22Rv1 (cell line): Measurements from ENCODE around the gene PTPRM.
"Not testable (repeated sequence)": the region's sequence is repeated elsewhere in the genome, so short reads cannot be mapped to it uniquely, and the experiment has no call there.

ENCODE experiments used
- H3K27ac ChIP-seq: fragments of 450-650 bp; 2 replicates; pipeline ENCODE4 v1.5.1; 2017
- ZFX ChIP-seq: fragments of 450-650 bp; IDR thresholded peaks from 2 replicates; pipeline ENCODE4 v1.6.1; 2017; ENCODE audit warnings: antibody characterized with exemption, borderline replicate concordance
- TF ChIP-seq, protein P1 (sequence below): fragments of 450-650 bp; IDR thresholded peaks from 2 replicates; pipeline ENCODE4 v1.5.1; 2017; ENCODE audit warnings: mild to moderate bottlenecking

The PTPRM gene

DNA sequence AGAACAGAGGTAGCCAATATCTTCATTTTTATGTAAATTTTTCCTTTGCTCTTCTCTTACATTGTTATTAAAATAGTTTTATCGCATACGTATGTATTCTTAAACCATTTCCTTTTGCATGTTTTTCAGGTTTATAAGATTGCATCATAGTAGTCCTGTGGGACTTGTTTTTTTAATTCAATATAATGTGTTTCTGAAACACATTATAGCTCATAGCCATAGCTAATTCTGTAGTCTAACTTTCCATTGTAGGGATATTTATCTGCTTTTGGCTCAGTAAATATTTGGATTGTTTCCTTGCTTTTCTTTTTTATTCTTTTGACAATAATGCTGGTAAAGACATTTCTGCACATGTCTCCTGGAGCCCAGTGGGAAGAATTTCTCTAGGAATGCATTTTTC is 484.3 kb downstream of the PTPRM start:
- no peak overlapping the region for H3K27ac ChIP-seq
- TF ChIP-seq, protein P1, sequence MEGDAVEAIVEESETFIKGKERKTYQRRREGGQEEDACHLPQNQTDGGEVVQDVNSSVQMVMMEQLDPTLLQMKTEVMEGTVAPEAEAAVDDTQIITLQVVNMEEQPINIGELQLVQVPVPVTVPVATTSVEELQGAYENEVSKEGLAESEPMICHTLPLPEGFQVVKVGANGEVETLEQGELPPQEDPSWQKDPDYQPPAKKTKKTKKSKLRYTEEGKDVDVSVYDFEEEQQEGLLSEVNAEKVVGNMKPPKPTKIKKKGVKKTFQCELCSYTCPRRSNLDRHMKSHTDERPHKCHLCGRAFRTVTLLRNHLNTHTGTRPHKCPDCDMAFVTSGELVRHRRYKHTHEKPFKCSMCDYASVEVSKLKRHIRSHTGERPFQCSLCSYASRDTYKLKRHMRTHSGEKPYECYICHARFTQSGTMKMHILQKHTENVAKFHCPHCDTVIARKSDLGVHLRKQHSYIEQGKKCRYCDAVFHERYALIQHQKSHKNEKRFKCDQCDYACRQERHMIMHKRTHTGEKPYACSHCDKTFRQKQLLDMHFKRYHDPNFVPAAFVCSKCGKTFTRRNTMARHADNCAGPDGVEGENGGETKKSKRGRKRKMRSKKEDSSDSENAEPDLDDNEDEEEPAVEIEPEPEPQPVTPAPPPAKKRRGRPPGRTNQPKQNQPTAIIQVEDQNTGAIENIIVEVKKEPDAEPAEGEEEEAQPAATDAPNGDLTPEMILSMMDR, result no peak
- TF ChIP-seq ZFX, result no peak

DNA sequence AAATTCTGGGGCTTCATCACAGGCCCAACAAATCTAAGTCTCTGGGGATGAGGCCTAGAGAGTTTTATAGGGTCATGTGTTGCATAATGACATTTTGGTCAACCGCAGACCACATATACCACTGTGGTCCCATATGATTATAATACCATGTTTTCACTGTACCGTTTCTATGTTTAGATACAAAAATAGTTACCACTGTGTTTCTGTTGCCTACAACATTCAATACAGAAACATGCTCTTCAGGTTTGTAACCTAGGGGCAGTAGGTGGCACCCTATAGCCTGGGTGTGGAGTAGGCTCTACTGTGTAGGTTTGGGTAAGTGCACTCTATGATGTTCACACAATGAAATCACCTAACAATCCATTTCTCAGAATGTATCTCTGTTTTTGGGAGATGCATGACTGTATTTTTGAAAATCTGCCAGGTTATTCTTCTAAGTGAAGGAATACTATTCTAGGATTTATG is 485.2 kb downstream of the PTPRM start:
- no peak overlapping the region for H3K27ac ChIP-seq
- TF ChIP-seq, protein P1, result peak; percentile 15; the same call in 1 of the 2 replicates
- TF ChIP-seq ZFX, result no peak

DNA sequence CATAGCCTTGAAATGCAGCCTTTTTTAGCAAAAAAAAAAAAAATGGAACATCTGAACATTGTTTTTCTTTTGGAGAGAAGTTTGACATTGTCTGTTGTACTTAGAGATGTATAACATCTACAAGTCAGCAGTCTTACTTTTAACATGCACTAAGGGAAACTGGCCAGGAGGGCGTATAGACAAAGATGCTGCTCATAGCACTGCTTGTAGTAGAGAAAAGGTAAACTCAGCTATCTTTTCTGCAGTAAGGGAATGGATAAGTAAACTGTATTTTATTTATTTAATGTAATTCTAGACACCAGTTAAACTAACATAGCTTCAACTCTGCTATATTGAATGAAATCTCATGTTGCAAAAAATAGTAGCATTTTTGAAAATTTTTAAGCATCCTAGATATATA is 489.6 kb downstream of the PTPRM start:
- TF ChIP-seq, protein P1, result no peak
- no peak for TF ChIP-seq ZFX
- no peak overlapping the region for H3K27ac ChIP-seq

DNA sequence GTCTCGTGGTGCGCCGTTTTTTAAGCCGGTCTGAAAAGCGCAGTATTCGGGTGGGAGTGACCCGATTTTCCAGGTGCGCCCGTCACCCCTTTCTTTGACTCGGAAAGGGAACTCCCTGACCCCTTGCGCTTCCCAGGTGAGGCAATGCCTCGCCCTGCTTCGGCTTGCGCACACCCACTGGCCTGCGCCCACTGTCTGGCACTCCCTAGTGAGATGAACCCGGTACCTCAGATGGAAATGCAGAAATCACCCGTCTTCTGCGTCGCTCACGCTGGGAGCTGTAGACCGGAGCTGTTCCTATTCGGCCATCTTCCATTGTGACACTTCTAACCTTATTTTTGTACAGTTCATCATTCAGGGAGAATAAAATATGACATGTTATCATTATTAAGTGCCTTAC is 496.0 kb downstream of the PTPRM start:
- not testable (repeated sequence) for H3K27ac ChIP-seq

DNA sequence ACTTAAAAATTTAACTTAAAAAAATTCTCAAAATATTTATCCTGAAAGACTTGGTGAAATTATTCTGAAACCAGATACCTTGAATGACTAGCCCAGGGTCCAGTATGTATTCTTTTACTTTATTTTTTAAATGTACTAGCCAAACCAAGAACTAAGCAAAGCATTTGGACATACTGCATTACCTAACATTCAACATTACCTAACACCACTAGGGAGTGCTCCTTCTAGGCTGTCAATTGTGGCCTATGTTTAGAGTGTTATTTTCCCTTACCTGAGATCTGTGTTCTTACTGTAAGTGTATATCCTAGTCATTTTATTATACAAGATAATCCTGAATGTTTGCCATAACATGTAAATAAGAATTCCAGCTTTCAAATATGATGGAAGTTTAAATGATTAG is 496.6 kb downstream of the PTPRM start:
- TF ChIP-seq, protein P1, result no peak
- TF ChIP-seq ZFX, result no peak
- H3K27ac ChIP-seq, result no peak overlapping the region

DNA sequence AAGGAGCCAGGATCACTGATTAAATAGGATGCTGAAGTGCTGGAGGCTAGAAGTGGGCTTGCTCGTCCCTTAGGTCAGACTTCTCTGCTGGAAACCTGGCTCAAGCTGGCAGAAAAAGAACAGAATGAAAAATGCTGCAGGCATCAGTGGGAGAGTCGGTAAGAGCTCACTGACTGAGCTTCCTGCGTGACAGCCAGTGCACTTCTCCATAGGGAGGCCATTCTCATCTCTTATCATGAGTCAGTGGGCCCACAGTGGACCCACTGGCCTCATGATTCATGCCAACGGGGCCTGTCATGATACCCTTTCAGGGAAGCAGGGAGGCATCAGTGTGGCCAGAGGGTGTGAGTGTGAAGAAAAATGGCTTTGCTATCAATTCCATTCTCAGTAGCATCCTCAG is 498.2 kb downstream of the PTPRM start:
- H3K27ac ChIP-seq, result no peak overlapping the region
- no peak for TF ChIP-seq ZFX
- TF ChIP-seq, protein P1, result no peak

DNA sequence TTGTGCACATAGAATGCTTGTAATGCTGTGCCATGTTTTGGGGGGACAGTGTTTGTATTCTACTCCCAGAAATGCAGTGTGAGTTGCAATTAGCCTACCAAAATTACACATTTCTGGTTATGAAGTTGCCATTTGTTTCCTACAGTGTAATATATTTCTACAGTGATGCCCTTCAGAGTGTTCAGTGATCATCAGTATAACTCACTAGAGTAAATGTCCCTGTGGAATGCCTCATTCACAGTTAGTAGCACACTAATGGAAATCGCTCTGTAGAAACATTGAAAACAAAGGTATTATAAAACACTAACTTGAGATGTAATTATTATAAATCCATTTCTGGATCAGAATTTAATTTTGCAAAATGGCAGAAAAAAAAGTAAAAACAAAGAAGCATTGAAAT is 498.7 kb downstream of the PTPRM start:
- H3K27ac ChIP-seq, result no peak overlapping the region
- no peak for TF ChIP-seq ZFX
- TF ChIP-seq, protein P1, result no peak

DNA sequence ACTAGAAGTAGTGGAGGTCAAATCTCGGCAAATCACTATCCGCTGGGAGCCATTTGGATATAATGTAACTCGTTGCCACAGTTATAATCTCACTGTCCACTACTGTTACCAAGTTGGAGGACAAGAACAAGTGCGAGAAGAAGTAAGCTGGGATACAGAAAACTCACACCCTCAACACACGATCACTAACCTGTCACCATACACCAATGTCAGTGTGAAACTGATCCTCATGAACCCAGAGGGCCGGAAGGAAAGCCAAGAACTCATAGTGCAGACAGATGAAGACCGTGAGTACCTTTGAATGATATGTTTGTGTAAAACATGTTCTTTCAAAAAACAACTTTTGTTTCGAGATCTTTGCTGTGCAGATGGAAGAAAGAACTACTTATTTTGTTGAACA is 502.6 kb downstream of the PTPRM start:
- TF ChIP-seq, protein P1, result no peak
- no peak for TF ChIP-seq ZFX
- no peak overlapping the region for H3K27ac ChIP-seq
